Thyroid gland (tissue), 4 donors: ENCODE results near the gene AXDND1. TPM values are rescaled to one million over a fixed set of nuclear protein-coding genes. Genes with fewer than 3 reads are reported as not detected.
"Not testable (repeated sequence)": the region's sequence is repeated elsewhere in the genome, so short reads cannot be mapped to it uniquely, and the experiment has no call there.

Experiments
- DNase-seq, 2 donors: peaks; one replicate each; pipeline ENCODE4 v3.0.0-alpha.2; 2019
- H3K27ac ChIP-seq, 3 donors: fragments of 200-600 bp; sonication (generic); 1 replicate in 2 of 3; 2 replicates in 1 of 3; pipeline ENCODE4 v1.5.1; 2016 to 2019; ENCODE audit warnings: mild to moderate bottlenecking in 1 of 3, moderate library complexity in 1 of 3
- H3K27me3 ChIP-seq: fragments of 200-600 bp; sonication (generic); one replicate; pipeline ENCODE4 v1.5.1; 2019
- H3K36me3 ChIP-seq, 2 donors: fragments of 200-600 bp; sonication (generic); one replicate each; pipeline ENCODE4 v1.5.1; 2016 to 2019
- H3K4me1 ChIP-seq, 2 donors: fragments of 200-600 bp; sonication (generic); one replicate each; pipeline ENCODE4 v1.5.1; 2017 to 2019
- H3K4me3 ChIP-seq, 3 donors: fragments of 200-600 bp; sonication (generic); replicated peaks in 1 of 3; 1 replicate in 2 of 3; 2 replicates in 1 of 3; pipeline ENCODE4 v1.5.1; 2016; ENCODE audit warnings: mild to moderate bottlenecking in 1 of 3
- H3K9me3 ChIP-seq: fragments of 200-600 bp; sonication (generic); one replicate; pipeline ENCODE4 v1.5.1; 2017
- POLR2A ChIP-seq, 2 donors: fragments of 450-650 bp; IDR thresholded peaks; one replicate each; pipeline ENCODE4 v1.6.1; 2017; ENCODE audit warnings: antibody characterized with exemption in 2 of 2, mild to moderate bottlenecking in 2 of 2, moderate library complexity in 1 of 2
- WGBS, 2 donors: methylation state at CpG; one replicate each; pipeline ENCODE4 v1.1.5; 2017; 5-methylcytosine and 5-hydroxymethylcytosine counted together
- intact Hi-C: fragments of 100-400 bp; cut with DNase I; formaldehyde crosslinking; loops from one replicate; pipeline ENCODE4 v1.15.1; 2023
- total RNA-seq, 4 donors: library from RNA; depleted of rRNA; stranded (reverse); fragments of >200 nt; gene quantifications; one replicate each; pipeline ENCODE4 v1.2.3, GENCODE V29; 2016
- TF ChIP-seq, protein P1 (sequence below), 6 experiments: fragments of 200-600 bp in 3 of 6; fragments of 450-650 bp in 3 of 6; sonication (generic) in 3 of 6; IDR thresholded peaks; one replicate each; pipeline ENCODE4 v1.5.1; 2016 to 2019; ENCODE audit warnings: antibody characterized with exemption in 6 of 6, mild to moderate bottlenecking in 2 of 6, inconsistent platforms in 1 of 6, moderate library complexity in 1 of 6

Gene AXDND1
- total RNA-seq, 4 donors from 2014 or later, result 0.27 to 4.0 (median 2.1) TPM

DNA sequence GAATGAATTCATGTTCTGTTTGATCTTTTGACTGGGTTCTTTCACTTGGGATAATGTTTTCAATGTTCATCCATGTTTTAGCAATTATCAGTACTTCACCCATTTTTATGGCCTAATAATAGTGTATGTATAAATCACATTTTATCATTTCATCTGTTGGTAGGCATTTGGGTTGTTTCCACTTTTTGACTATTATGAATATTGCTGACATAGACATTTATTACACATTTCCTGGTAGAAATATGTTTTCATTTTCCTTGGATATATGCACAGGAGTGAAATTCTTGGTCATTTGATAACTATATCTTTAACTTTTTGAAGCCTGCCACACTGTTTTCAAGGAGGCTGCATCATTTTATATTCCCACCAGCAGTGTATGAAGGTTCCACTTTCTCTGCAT lies 79.8 kb downstream of the AXDND1 start:
- DNase-seq, result no peak
- Histone ChIP-seq H3K36me3 (no peaks in the 10 kb centered on the region), H3K4me1 (no peaks in the 10 kb centered on the region), H3K4me3 (no peak overlapping the region), H3K9me3 (no peaks in the 10 kb centered on the region), H3K27ac (no peak overlapping the region), H3K27me3 (no peaks in the 10 kb centered on the region)
- TF ChIP-seq POLR2A (IDR thresholded peaks at IDR 0.05), result no peak
- TF ChIP-seq, protein P1, sequence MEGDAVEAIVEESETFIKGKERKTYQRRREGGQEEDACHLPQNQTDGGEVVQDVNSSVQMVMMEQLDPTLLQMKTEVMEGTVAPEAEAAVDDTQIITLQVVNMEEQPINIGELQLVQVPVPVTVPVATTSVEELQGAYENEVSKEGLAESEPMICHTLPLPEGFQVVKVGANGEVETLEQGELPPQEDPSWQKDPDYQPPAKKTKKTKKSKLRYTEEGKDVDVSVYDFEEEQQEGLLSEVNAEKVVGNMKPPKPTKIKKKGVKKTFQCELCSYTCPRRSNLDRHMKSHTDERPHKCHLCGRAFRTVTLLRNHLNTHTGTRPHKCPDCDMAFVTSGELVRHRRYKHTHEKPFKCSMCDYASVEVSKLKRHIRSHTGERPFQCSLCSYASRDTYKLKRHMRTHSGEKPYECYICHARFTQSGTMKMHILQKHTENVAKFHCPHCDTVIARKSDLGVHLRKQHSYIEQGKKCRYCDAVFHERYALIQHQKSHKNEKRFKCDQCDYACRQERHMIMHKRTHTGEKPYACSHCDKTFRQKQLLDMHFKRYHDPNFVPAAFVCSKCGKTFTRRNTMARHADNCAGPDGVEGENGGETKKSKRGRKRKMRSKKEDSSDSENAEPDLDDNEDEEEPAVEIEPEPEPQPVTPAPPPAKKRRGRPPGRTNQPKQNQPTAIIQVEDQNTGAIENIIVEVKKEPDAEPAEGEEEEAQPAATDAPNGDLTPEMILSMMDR (IDR thresholded peaks at IDR 0.05), result no peak
- intact Hi-C loops, result no loop called here

GRCh38 chr1:179447489-179447888 lies 81.7 kb downstream of the AXDND1 start:
- no peak for DNase-seq
- no peak overlapping the region for H3K4me3 ChIP-seq
- H3K27me3 ChIP-seq, result no peaks in the 10 kb centered on the region
- intact Hi-C loops, result no loop called here
- H3K27ac ChIP-seq, result no peak overlapping the region
- 89 to 92% methylated on average over 3 of the region's 3 CpGs for WGBS, 2 donors
- no peaks in the 10 kb centered on the region for H3K4me1 ChIP-seq
- H3K36me3 ChIP-seq, result no peaks in the 10 kb centered on the region
- TF ChIP-seq, protein P1 (IDR thresholded peaks at IDR 0.05), result peak in 1 of 6 experiments; percentile 11
- TF ChIP-seq POLR2A (IDR thresholded peaks at IDR 0.05), result no peak
- H3K9me3 ChIP-seq, result no peaks in the 10 kb centered on the region

- Histone ChIP-seq H3K9me3 (no peaks in the 10 kb centered on the region), H3K4me3 (no peak overlapping the region), H3K27me3 (no peaks in the 10 kb centered on the region), H3K4me1 (no peaks in the 10 kb centered on the region), H3K36me3 (no peaks in the 10 kb centered on the region), H3K27ac (no peak overlapping the region)
- no peak for TF ChIP-seq POLR2A (IDR thresholded peaks at IDR 0.05)
- TF ChIP-seq, protein P1 (IDR thresholded peaks at IDR 0.05), result no peak
- 81 to 84% methylated on average over 14 of the region's 14 CpGs for WGBS, 2 donors
- DNase-seq, result no peak
- intact Hi-C loops, result no loop called here
Measured at GRCh38 chr1:179448437-179449149, 82.8 kb downstream of the AXDND1 start.

GRCh38 chr1:179459606-179460206 lies 93.9 kb downstream of the AXDND1 start:
- H3K36me3 ChIP-seq, H3K4me1 ChIP-seq, H3K4me3 ChIP-seq, DNase-seq, H3K27ac ChIP-seq, intact Hi-C loops, H3K27me3 ChIP-seq, H3K9me3 ChIP-seq: not testable (repeated sequence)
- WGBS, 2 donors, result 89 to 94% methylated on average over 2 of the region's 2 CpGs

GRCh38 chr1:179465661-179466060 lies 99.9 kb downstream of the AXDND1 start:
- DNase-seq, result not testable (repeated sequence)
- 97% methylated on average over 11 of the region's 11 CpGs for WGBS, 2 donors

DNA sequence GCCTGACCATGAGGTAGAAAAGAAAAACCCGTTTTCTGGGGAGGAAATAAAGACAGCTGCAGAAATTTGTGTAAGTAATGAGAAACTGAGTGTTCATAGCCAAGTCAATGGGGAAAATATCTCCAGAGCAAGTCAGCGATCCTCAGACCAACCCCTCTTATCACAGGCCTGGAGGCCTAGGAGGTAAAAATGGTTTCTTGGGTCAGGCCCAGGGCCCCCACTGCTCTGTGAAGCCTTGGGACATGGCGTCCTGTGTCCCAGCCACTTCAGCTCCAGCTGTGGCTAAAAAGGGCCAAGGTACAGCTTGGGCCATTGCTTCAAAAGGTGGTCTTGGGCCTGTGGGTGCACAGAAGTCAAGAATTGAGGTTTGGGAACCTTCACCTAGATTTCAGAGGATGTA lies 108.9 kb downstream of the AXDND1 start:
- WGBS, 2 donors, result 78 to 86% methylated on average over 3 of the region's 3 CpGs

More at GRCh38 chr1:179465661-179466060, 99.9 kb downstream of the AXDND1 start:
- H3K4me1 ChIP-seq, H3K4me3 ChIP-seq, intact Hi-C loops, H3K36me3 ChIP-seq, H3K9me3 ChIP-seq, H3K27ac ChIP-seq, H3K27me3 ChIP-seq: not testable (repeated sequence)

More for the DNA sequence above, 108.9 kb downstream of the AXDND1 start:
- intact Hi-C loops, result no loop called here
- DNase-seq, result no peak
- H3K27me3 ChIP-seq, result no peaks in the 10 kb centered on the region
- no peaks in the 10 kb centered on the region for H3K4me1 ChIP-seq
- no peak overlapping the region for H3K27ac ChIP-seq
- no peak overlapping the region for H3K4me3 ChIP-seq
- no peak for TF ChIP-seq POLR2A (IDR thresholded peaks at IDR 0.05)
- TF ChIP-seq, protein P1 (IDR thresholded peaks at IDR 0.05), result no peak
- no peaks in the 10 kb centered on the region for H3K9me3 ChIP-seq
- no peaks in the 10 kb centered on the region for H3K36me3 ChIP-seq
